Loucy (cell line): ENCODE results near the gene PPFIA1.

Experiments
- H2AFZ ChIP-seq: fragments of 200-600 bp; sonication (generic); 2 replicates; pipeline ENCODE4 v1.6.0; 2016; ENCODE audit warnings: antibody characterized with exemption, mild to moderate bottlenecking, low read length, moderate library complexity
- H3F3A ChIP-seq: fragments of 200-600 bp; 2 replicates; pipeline ENCODE4 v1.6.0; 2016; ENCODE audit warnings: antibody characterized with exemption, low read depth, mild to moderate bottlenecking
- H3K27me3 ChIP-seq: fragments of 200-600 bp; sonication (generic); 2 replicates; pipeline ENCODE4 v1.6.1; 2014; ENCODE audit warnings: low read length, mild to moderate bottlenecking; ENCODE audit not compliant: insufficient read depth, poor library complexity, severe bottlenecking
- H3K36me3 ChIP-seq: fragments of 200-600 bp; sonication (generic); 2 replicates; pipeline ENCODE4 v1.6.1; 2016; ENCODE audit warnings: low read length; ENCODE audit not compliant: insufficient read depth
- H3K4me1 ChIP-seq: fragments of 200-600 bp; sonication (generic); 2 replicates; pipeline ENCODE4 v1.5.1; 2014; ENCODE audit warnings: low read length, mild to moderate bottlenecking; ENCODE audit not compliant: insufficient read depth, poor library complexity, severe bottlenecking
- H3K4me2 ChIP-seq: fragments of 200-600 bp; sonication (generic); 2 replicates; pipeline ENCODE4 v1.6.0; 2014; ENCODE audit warnings: antibody characterized with exemption, low read length, low read depth, mild to moderate bottlenecking; ENCODE audit not compliant: poor library complexity, severe bottlenecking
- H3K4me3 ChIP-seq: fragments of 200-600 bp; sonication (generic); 2 replicates; pipeline ENCODE4 v1.5.1; 2014; ENCODE audit warnings: low read length, mild to moderate bottlenecking, mixed read lengths; ENCODE audit not compliant: poor library complexity, severe bottlenecking
- H3K79me2 ChIP-seq: fragments of 200-600 bp; sonication (generic); 2 replicates; pipeline ENCODE4 v1.6.1; 2014; ENCODE audit warnings: low read length; ENCODE audit not compliant: insufficient read depth
- H3K9ac ChIP-seq: fragments of 200-600 bp; sonication (generic); 2 replicates; pipeline ENCODE4 v1.6.0; 2014; ENCODE audit warnings: mild to moderate bottlenecking, low read depth, low read length, moderate library complexity; ENCODE audit not compliant: poor library complexity, severe bottlenecking
- H3K9me2 ChIP-seq: fragments of 200-600 bp; sonication (generic); replicated peaks from 2 replicates; pipeline ENCODE4 v1.6.1; 2016; ENCODE audit warnings: low read depth, low read length, mixed read lengths
- H3K9me3 ChIP-seq: fragments of 200-600 bp; sonication (generic); 2 replicates; pipeline ENCODE4 v1.6.1; 2014; ENCODE audit warnings: mild to moderate bottlenecking, antibody characterized with exemption, low read length, low read depth; ENCODE audit not compliant: insufficient read depth
- H4K20me1 ChIP-seq: fragments of 200-600 bp; sonication (generic); 2 replicates; pipeline ENCODE4 v1.6.0; 2014; ENCODE audit warnings: antibody characterized with exemption, low read length, mild to moderate bottlenecking; ENCODE audit not compliant: insufficient read depth, poor library complexity, severe bottlenecking
- EZH2phosphoT487 ChIP-seq: fragments of 200-600 bp; IDR thresholded peaks from 2 replicates; pipeline ENCODE4 v1.6.1; 2018; ENCODE audit warnings: antibody characterized with exemption, mild to moderate bottlenecking, moderate library complexity, borderline replicate concordance
- TF ChIP-seq, protein P1 (sequence below): fragments of 200-600 bp; sonication (generic); conservative IDR thresholded peaks from 2 replicates; pipeline ENCODE4 v1.5.1; 2014; ENCODE audit warnings: mild to moderate bottlenecking, antibody characterized with exemption, low read length

PPFIA1 gene

DNA sequence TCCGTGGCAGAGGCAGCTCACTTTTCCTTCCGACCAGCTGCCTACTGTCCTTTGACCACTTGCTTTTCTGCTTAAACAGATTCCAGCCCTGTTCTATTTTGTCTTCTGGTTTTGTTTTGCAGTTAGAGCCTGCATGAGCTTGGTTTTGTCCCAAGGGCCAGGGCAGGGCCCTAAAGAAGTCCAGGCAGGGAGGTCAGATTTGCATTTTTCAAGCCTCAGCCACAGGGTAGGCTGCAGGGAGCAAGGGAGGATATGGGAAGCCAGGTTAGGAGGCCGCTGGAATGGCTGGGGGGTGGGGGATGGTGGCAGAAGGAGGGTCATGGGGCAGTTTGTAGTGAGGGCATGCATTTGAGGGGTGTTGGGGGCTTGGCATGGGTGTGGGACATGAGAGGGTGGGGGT, 44.3 kb upstream of the PPFIA1 start:
- no peak overlapping the region for H3K4me2 ChIP-seq
- no peak for TF ChIP-seq EZH2phosphoT487
- TF ChIP-seq, protein P1, sequence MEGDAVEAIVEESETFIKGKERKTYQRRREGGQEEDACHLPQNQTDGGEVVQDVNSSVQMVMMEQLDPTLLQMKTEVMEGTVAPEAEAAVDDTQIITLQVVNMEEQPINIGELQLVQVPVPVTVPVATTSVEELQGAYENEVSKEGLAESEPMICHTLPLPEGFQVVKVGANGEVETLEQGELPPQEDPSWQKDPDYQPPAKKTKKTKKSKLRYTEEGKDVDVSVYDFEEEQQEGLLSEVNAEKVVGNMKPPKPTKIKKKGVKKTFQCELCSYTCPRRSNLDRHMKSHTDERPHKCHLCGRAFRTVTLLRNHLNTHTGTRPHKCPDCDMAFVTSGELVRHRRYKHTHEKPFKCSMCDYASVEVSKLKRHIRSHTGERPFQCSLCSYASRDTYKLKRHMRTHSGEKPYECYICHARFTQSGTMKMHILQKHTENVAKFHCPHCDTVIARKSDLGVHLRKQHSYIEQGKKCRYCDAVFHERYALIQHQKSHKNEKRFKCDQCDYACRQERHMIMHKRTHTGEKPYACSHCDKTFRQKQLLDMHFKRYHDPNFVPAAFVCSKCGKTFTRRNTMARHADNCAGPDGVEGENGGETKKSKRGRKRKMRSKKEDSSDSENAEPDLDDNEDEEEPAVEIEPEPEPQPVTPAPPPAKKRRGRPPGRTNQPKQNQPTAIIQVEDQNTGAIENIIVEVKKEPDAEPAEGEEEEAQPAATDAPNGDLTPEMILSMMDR: no peak

DNA sequence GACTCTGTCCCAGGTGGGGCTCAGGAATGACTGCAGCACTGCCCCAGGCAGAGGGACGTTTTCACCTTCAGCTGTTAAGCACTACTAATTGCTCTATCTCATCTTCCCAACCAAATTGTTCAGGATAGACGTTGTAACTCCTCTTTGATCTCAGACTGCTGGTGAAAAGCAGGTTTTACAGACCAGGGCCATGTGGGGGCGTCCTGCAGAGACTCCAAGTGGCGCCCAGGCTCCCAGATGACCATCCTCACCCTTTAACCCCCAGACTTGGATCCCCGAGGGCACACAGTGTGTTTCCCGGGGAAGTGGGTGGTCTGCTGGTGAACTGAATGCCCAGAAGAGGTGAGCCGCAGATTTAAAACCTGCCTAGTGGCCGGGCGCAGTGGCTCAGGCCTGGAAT, 43.5 kb upstream of the PPFIA1 start:
- TF ChIP-seq EZH2phosphoT487: no peak
- TF ChIP-seq, protein P1: peak; percentile 63
- no peaks in the 10 kb centered on the region for H3K79me2 ChIP-seq
- H3K9me2 ChIP-seq: no peaks in the 10 kb centered on the region
- no peaks in the 10 kb centered on the region for H3K4me1 ChIP-seq
- no peak overlapping the region for H3K4me3 ChIP-seq
- H3K4me2 ChIP-seq: no peak overlapping the region
- H4K20me1 ChIP-seq: no peaks in the 10 kb centered on the region
- no peaks in the 10 kb centered on the region for H3K36me3 ChIP-seq
- H3K27me3 ChIP-seq: no peaks in the 10 kb centered on the region
- H3K9me3 ChIP-seq: no peaks in the 10 kb centered on the region
- H3K9ac ChIP-seq: no peak overlapping the region
- no peaks in the 10 kb centered on the region for H3F3A ChIP-seq
- H2AFZ ChIP-seq: no peak overlapping the region

More for the DNA sequence above, 44.3 kb upstream of the PPFIA1 start:
- Histone ChIP-seq H3K4me1 (no peaks in the 10 kb centered on the region), H2AFZ (no peak overlapping the region), H3K79me2 (no peaks in the 10 kb centered on the region), H3K27me3 (no peaks in the 10 kb centered on the region), H3K9me3 (no peaks in the 10 kb centered on the region), H3K36me3 (no peaks in the 10 kb centered on the region), H4K20me1 (no peaks in the 10 kb centered on the region), H3K4me3 (no peak overlapping the region), H3K9me2 (no peaks in the 10 kb centered on the region), H3K9ac (no peak overlapping the region), H3F3A (no peaks in the 10 kb centered on the region)

DNA sequence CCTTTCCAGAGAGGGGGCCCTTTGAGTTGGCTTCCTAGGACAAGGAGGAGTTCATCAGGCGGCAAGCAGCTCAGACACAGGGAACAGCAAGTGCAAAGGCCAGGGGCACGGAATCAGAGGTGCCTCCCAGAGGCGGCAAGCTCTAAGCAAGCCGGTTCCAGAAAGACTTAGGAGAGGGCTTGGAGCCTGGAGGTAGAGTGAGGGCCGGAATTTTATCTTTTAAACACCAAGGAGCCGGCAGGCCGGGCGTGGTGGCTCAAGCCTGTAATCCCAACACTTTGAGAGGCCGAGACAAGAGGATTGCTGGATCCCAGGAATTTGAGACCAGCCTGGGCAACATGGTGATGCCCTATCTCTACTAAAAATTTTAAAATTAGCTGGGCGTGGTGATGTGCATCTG, 40.8 kb upstream of the PPFIA1 start:
- no peaks in the 10 kb centered on the region for H3F3A ChIP-seq
- H3K4me1 ChIP-seq: no peaks in the 10 kb centered on the region
- H3K9me3 ChIP-seq: no peaks in the 10 kb centered on the region
- no peaks in the 10 kb centered on the region for H3K27me3 ChIP-seq
- H3K79me2 ChIP-seq: no peaks in the 10 kb centered on the region
- no peaks in the 10 kb centered on the region for H3K36me3 ChIP-seq
- no peak overlapping the region for H3K4me3 ChIP-seq
- H2AFZ ChIP-seq: no peak overlapping the region
- no peak overlapping the region for H3K4me2 ChIP-seq
- no peaks in the 10 kb centered on the region for H4K20me1 ChIP-seq
- no peaks in the 10 kb centered on the region for H3K9me2 ChIP-seq
- H3K9ac ChIP-seq: no peak overlapping the region
- TF ChIP-seq EZH2phosphoT487: no peak
- TF ChIP-seq, protein P1: no peak
